ENCODE measurements around the gene PLA2G7.
"Not testable (repeated sequence)": the region's sequence is repeated elsewhere in the genome, so short reads cannot be mapped to it uniquely, and the experiment has no call there.

Gene PLA2G7

GRCh38 chr6:46734867-46735719 lies at the start of gene PLA2G7:
Gene PLA2G7 (minus strand): TSS chr6:46735375. CDS start chr6:46722891, 12,484 bp downstream.
- H3K4me3 ChIP-seq (replicated peaks; ENCODE audit: low read depth, low read length) = 0 out of 2 replicates have a peak within 1 kb of the TSS, but pooled peaks have one; percentile 5
- no peak for TF ChIP-seq CTCF (IDR thresholded peaks at IDR 0.05; ENCODE audit: low read depth, low read length, missing control alignments)
- no peak for DNase-seq (ENCODE audit: extremely low read depth, low read depth)

GRCh38 chr6:46784535-46784934 lies 49.4 kb upstream of the PLA2G7 start:
- no peak for DNase-seq (ENCODE audit: extremely low read depth, low read depth)
- TF ChIP-seq CTCF (IDR thresholded peaks at IDR 0.05; ENCODE audit: low read depth, low read length, missing control alignments) = no peak
- no peak overlapping the region for H3K4me3 ChIP-seq (replicated peaks; ENCODE audit: low read depth, low read length)

- peak; percentile 67 for TF ChIP-seq CTCF (IDR thresholded peaks at IDR 0.05; ENCODE audit: low read depth, low read length, missing control alignments)
- DNase-seq (ENCODE audit: extremely low read depth, low read depth) = peak; percentile 29
- H3K4me3 ChIP-seq (replicated peaks; ENCODE audit: low read depth, low read length) = no peak overlapping the region
These were observed 46.6 kb upstream of the PLA2G7 start for GRCh38 chr6:46781478-46782378.

GRCh38 chr6:46777476-46778346 lies 42.5 kb upstream of the PLA2G7 start:
- TF ChIP-seq CTCF (IDR thresholded peaks at IDR 0.05; ENCODE audit: low read depth, low read length, missing control alignments) = no peak
- no peak overlapping the region for H3K4me3 ChIP-seq (replicated peaks; ENCODE audit: low read depth, low read length)
- no peak for DNase-seq (ENCODE audit: extremely low read depth, low read depth)

GRCh38 chr6:46776070-46776712 lies 41.0 kb upstream of the PLA2G7 start:
- no peak overlapping the region for H3K4me3 ChIP-seq (replicated peaks; ENCODE audit: low read depth, low read length)
- DNase-seq (ENCODE audit: extremely low read depth, low read depth) = no peak
- TF ChIP-seq CTCF (IDR thresholded peaks at IDR 0.05; ENCODE audit: low read depth, low read length, missing control alignments) = no peak

GRCh38 chr6:46774736-46775135 lies 39.6 kb upstream of the PLA2G7 start:
- not testable (repeated sequence) for DNase-seq (ENCODE audit: extremely low read depth, low read depth); H3K4me3 ChIP-seq (replicated peaks; ENCODE audit: low read depth, low read length)
